ENCODE data around the gene PTPA. TPM values are rescaled to one million over a fixed set of nuclear protein-coding genes. Genes with fewer than 3 reads are reported as not detected.

The PTPA gene
- total RNA-seq, 1 donor from 2014 or later: 144 TPM

DNA sequence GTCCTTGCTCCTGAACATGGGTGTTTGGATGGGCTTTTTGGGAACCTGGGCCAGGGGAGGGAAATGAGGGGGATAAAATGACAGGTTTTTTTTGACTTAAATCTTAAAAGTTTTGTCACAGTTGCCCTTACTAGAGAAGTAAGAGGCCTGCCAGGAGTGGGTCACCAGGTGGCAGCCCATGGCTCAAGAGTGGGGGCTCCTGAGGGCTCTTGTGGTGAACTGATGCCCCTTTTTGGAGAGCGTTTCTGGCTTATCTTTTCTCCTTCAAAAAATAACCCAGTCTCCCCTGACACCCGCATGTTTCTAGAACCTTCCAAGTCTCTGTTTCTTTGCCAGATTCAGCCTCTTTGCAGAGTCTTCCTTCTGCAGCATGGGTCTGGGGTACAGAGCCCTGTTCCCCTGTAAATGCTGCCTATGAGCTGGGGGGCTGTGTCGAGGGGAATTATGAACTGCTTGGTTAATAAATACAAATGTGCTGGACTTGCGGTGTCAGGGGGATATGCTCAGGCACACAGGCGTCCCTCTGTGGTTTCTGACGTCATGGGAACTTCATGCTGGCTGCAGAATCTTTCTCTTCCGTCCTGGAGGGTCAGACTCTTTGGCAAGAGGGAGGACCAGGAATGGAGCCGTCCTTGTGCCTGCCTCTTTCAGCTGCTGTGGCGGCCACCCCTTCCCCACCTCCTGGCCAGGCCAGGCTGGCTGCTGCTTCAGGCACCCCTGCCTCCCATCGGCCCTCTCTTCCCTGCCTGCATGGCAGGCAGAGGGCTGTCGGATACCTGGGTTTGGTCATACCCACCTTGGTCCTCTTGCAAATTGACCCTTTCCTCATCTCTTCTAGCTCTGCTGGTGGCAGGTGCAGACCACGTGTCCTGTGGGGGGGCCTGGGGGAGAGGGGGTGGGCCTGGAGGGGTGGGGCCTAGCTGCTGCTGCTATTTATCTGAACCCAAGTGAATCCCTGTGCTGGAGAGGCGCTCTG, 30.1 kb downstream of the PTPA start:
- Mint-ChIP-seq H3K36me3 (ENCODE audit: low read depth) (peaks cover 5% of the 10 kb centered on the region), H3K9me3 (no peaks in the 10 kb centered on the region), H3K4me3 (peak overlapping the region; percentile 73), H3K4me1 (peaks cover 78% of the 10 kb centered on the region), H3K27me3 (ENCODE audit: low read depth) (peaks cover 4% of the 10 kb centered on the region), H3K27ac (ENCODE audit: unreplicated experiment) (peak overlapping the region; percentile 99)
- TF ChIP-seq, protein P1, sequence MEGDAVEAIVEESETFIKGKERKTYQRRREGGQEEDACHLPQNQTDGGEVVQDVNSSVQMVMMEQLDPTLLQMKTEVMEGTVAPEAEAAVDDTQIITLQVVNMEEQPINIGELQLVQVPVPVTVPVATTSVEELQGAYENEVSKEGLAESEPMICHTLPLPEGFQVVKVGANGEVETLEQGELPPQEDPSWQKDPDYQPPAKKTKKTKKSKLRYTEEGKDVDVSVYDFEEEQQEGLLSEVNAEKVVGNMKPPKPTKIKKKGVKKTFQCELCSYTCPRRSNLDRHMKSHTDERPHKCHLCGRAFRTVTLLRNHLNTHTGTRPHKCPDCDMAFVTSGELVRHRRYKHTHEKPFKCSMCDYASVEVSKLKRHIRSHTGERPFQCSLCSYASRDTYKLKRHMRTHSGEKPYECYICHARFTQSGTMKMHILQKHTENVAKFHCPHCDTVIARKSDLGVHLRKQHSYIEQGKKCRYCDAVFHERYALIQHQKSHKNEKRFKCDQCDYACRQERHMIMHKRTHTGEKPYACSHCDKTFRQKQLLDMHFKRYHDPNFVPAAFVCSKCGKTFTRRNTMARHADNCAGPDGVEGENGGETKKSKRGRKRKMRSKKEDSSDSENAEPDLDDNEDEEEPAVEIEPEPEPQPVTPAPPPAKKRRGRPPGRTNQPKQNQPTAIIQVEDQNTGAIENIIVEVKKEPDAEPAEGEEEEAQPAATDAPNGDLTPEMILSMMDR (conservative IDR thresholded peaks at IDR 0.05): no peak
- DNase-seq (ENCODE audit: low read depth, low spot score): no peak

DNA sequence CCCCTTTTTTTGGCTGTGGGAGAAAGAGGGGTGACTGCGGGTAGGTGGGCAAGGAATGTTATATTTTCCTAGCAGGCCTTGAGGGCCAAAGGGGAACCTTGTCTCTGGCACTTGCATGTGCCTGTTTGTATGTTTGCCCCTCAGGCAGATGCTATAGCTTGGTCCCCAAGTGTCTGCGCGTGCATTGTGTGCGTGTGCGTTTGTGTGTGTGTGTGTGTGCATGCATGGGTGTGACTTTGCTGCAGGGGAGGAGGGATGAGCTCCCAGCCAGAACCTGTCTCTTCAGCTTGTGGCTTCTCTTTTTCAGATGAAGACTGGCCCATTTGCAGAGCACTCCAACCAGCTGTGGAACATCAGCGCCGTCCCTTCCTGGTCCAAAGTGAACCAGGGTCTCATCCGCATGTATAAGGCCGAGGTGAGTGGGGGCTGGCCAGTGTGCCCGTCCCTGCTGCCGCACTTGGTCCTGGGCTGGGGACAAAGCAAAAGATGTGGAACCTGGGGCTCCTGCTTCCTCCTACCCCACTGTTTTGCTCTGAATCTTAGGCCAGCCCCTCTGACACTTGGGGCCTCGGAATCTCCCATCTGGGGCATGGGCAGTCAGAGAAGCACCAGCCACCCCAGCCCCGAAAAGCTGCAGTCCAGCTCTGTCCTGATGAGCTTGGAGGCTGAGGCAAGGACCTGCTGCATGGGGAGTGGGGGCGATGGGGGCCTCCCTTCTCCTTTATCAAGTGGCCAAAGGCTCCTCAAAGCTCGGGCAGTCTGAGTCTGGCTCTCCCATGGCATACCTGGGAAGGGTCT, 31.1 kb downstream of the PTPA start:
- peaks cover 84% of the 10 kb centered on the region for H3K4me1 Mint-ChIP-seq

DNA sequence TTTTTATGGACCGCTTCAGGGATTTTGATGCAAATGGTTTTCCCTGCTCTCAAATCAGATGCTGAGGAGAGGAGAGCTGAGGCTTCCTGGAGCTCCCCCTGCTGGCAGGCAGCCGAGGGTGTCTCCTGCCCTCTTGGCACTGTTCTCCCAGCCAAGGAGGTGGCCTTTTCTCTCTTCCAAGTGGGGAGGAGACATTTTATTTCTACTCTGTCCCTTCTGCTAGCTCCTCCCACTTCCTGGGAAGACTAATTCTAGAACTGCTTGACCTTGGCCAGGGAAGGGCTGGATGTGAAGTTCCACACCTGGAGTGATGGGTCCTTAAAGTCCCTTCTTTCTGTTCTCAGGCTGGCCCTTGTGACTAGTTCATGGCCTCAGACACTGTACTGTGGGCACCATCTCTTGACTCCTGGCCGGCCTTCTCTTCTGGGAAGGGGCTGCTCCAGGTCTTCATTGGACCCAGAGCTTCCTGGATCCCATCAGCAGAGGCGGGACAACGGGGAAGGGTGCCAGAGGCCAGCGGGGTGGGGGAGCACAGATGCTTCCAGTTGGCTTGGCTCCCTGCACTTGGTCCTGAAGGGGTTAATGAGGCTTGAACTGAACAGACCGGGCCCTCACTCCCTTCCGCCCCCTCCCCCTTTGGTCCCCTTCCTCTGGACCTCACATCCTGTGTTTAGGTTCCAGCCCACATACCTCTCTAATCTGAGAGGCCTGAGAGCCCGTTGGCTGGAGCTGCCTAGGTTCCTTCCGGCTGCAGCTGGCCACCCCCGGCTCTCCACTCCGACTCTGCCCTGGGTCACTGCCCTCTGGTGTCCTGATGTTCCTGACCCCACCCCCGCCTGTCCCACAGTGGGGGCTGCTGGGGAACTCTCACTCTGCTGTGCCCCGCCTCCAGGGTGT, 32.1 kb downstream of the PTPA start:
- peak overlapping the region; percentile 84 for H3K4me3 Mint-ChIP-seq
- peak; percentile 83 for DNase-seq (ENCODE audit: low read depth, low spot score)
- H3K9me3 Mint-ChIP-seq: no peaks in the 10 kb centered on the region
- TF ChIP-seq, protein P1 (conservative IDR thresholded peaks at IDR 0.05): peak; percentile 92
- H3K27me3 Mint-ChIP-seq (ENCODE audit: low read depth): peaks cover 4% of the 10 kb centered on the region
- peaks cover 5% of the 10 kb centered on the region for H3K36me3 Mint-ChIP-seq (ENCODE audit: low read depth)
- H3K27ac Mint-ChIP-seq (ENCODE audit: unreplicated experiment): peak overlapping the region; percentile 90
- peaks cover 79% of the 10 kb centered on the region for H3K4me1 Mint-ChIP-seq

More for the DNA sequence above, 31.1 kb downstream of the PTPA start:
- Mint-ChIP-seq H3K4me3 (peak overlapping the region; percentile 84), H3K36me3 (ENCODE audit: low read depth) (peaks cover 5% of the 10 kb centered on the region), H3K27me3 (ENCODE audit: low read depth) (peaks cover 4% of the 10 kb centered on the region), H3K9me3 (no peaks in the 10 kb centered on the region), H3K27ac (ENCODE audit: unreplicated experiment) (peak overlapping the region; percentile 88)
- DNase-seq (ENCODE audit: low read depth, low spot score): no peak
- TF ChIP-seq, protein P1 (conservative IDR thresholded peaks at IDR 0.05): no peak

DNA sequence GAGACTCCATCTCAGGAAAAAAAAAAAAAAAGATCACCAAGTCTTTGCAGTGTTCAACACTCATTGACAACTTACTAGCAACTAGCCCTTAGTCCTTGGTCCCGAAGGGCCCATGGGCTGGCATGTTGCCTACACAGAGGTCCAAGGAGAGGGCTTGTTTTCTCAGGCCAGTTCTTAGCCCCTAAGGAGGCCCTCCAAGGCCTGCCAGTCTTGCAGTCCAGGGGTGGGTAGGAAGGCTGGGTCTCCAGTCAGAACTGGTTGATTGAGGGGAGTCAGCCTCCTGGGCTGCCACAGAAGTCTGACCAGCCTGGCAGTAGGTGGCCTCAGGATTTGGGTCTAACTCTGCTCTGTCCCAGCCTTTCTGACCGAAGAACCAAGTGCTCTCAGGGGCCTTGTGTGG, 34.1 kb downstream of the PTPA start:
- no peak for DNase-seq (ENCODE audit: low read depth, low spot score)
- TF ChIP-seq, protein P1 (conservative IDR thresholded peaks at IDR 0.05): no peak
- peaks cover 5% of the 10 kb centered on the region for H3K36me3 Mint-ChIP-seq (ENCODE audit: low read depth)
- peak overlapping the region; percentile 19 for H3K4me3 Mint-ChIP-seq
- H3K4me1 Mint-ChIP-seq: peaks cover 61% of the 10 kb centered on the region
- no peaks in the 10 kb centered on the region for H3K27me3 Mint-ChIP-seq (ENCODE audit: low read depth)
- H3K9me3 Mint-ChIP-seq: no peaks in the 10 kb centered on the region
- H3K27ac Mint-ChIP-seq (ENCODE audit: unreplicated experiment): peak overlapping the region; percentile 57

Data from neural crest cell (in vitro differentiated cells).